SIG-M5 (cell line): ENCODE results near the gene IL1R2.

Experiments used
- DNase-seq: peaks from one replicate; lab custom pipeline; 2025; lab: John Stamatoyannopoulos, UW

The IL1R2 gene

GRCh38 chr2:101975171-101975870, 16.4 kb upstream of the IL1R2 start:
- no peak for DNase-seq

GRCh38 chr2:101976891-101977290, 14.9 kb upstream of the IL1R2 start:
- no peak for DNase-seq

GRCh38 chr2:101980368-101980767, 11.4 kb upstream of the IL1R2 start:
- DNase-seq, result no peak

GRCh38 chr2:101981066-101981465, 10.7 kb upstream of the IL1R2 start:
- no peak for DNase-seq

GRCh38 chr2:101981504-101981903, 10.3 kb upstream of the IL1R2 start:
- DNase-seq, result no peak

GRCh38 chr2:101982495-101983029, 9.2 kb upstream of the IL1R2 start:
- DNase-seq, result no peak

- DNase-seq, result no peak
Measured at GRCh38 chr2:101983486-101983885, 8.3 kb upstream of the IL1R2 start.

GRCh38 chr2:101983928-101984327, 7.8 kb upstream of the IL1R2 start:
- DNase-seq, result no peak

GRCh38 chr2:101984656-101985055, 7.1 kb upstream of the IL1R2 start:
- DNase-seq, result no peak

GRCh38 chr2:101985101-101985792, 6.5 kb upstream of the IL1R2 start:
- DNase-seq, result no peak

- DNase-seq, result no peak
Measured at GRCh38 chr2:101985793-101986164, 6.0 kb upstream of the IL1R2 start.

GRCh38 chr2:101986376-101986775, 5.4 kb upstream of the IL1R2 start:
- DNase-seq, result no peak

GRCh38 chr2:101986804-101987740, 4.7 kb upstream of the IL1R2 start:
- no peak for DNase-seq

GRCh38 chr2:101987832-101988231, 3.9 kb upstream of the IL1R2 start:
- no peak for DNase-seq

GRCh38 chr2:101988541-101988940, 3.2 kb upstream of the IL1R2 start:
- no peak for DNase-seq

GRCh38 chr2:101989740-101990460, 1.9 kb upstream of the IL1R2 start:
- DNase-seq, result no peak

- DNase-seq, result no peak
Measured at GRCh38 chr2:101993772-101994171, 2.0 kb downstream of the IL1R2 start.

GRCh38 chr2:101995019-101995418, 3.3 kb downstream of the IL1R2 start:
- no peak for DNase-seq

GRCh38 chr2:101995804-101996203, 4.0 kb downstream of the IL1R2 start:
- DNase-seq, result no peak

- DNase-seq, result no peak
Measured at GRCh38 chr2:101998556-101998895, 6.8 kb downstream of the IL1R2 start.

GRCh38 chr2:101998896-101999789, 7.4 kb downstream of the IL1R2 start:
- no peak for DNase-seq
